ENCODE results near the gene SPAG17.
A peak's percentile ranks its signal among the peaks of the same experiment; 100 is the strongest.

Gene SPAG17

DNA sequence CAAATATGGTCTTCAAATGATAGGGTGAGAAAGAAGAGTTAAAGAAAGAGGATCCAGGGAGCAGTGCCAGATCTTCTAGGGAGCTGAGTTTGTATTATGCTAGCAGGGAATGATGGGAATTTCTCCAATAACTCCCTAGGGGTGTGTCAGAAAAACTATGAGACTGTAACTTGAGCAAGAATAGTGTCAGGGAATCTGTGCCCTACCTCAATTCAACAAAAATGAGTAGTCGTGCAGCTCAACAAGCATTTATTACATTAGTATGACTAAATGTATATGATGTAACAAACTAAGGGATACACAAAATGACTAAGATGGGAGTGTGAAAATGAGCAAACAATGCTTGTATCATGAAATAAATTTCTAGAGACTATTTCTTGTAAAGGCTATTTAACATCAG, 24.2 kb downstream of the SPAG17 start:
- no peak for DNase-seq (ENCODE audit: low read depth)

- DNase-seq (ENCODE audit: low read depth), result no peak
Observed at GRCh38 chr1:118159569-118159968, 25.5 kb downstream of the SPAG17 start.

- no peak for DNase-seq (ENCODE audit: low read depth)
Observed at GRCh38 chr1:118158924-118159323, 26.1 kb downstream of the SPAG17 start.

DNA sequence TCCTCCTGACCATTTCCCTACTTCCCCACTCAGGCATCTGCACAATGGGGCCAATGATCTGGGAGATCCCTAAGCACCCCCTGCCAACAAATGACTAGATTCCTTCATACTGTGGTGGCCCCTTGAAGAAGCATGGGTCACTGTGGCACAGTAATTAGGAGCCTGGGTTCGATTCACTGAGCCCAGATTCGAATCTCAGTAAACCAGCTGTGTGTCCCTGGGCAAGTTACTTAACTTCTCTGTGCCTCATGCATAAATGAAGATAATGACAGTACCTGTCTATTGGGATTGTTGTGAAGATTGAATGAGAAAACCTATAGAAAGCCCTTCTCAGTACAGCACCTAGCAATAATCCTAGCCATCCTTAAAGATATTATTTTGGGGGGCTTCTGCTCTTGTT, 27.5 kb downstream of the SPAG17 start:
- DNase-seq (ENCODE audit: low read depth), result no peak

DNA sequence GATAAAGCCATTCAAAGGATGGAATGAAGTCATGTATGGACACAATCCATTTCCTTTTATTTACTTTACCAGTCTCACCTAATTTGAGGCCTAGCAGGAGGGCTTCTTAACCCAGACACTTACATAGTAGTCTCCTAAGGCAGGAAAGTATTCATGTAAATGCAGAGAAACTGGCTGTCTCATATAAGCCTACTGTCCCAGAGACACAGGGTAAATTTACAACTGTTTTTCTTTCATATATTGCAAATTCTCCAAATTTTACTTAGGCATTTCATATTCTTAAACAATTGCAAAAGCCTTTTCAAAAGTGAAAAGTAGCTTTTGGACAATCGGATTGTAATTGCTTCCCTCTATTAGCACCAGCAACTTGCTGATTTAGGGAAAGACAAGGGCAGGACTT, 29.9 kb downstream of the SPAG17 start:
- no peak for DNase-seq (ENCODE audit: low read depth)

GRCh38 chr1:118154220-118154619, 30.8 kb downstream of the SPAG17 start:
- no peak for DNase-seq (ENCODE audit: low read depth)

DNA sequence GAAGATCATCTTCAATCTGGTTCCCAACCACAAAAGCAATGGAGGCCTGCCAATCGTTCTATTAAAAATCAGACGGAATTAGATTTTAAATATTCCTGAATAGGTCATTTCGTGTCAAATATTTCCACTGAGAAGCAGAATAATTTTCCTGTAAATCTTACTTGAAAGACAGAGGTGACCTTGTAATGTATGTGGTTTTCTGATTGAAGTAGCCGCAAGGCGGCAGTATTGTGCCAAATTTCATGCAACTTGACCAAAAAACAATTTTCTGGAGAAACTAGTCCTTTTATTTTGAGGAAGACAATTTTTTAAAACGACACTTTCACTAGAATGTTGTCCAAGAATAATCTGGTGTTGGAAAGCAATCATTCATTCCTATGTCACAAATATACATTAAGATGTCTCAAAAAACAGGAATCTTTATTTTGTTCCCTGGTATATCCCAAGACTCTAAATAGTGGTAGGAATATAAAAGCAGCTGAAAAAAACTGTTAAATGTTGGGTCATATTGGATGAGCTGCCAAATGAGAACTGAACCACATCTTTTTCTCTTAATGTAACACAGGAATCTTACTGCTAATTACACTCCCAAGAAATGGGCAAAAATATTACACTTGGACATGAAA, 33.6 kb downstream of the SPAG17 start:
- DNase-seq (ENCODE audit: low read depth), result no peak

- DNase-seq (ENCODE audit: low read depth), result no peak
Observed at GRCh38 chr1:118149799-118150198, 35.2 kb downstream of the SPAG17 start.

DNA sequence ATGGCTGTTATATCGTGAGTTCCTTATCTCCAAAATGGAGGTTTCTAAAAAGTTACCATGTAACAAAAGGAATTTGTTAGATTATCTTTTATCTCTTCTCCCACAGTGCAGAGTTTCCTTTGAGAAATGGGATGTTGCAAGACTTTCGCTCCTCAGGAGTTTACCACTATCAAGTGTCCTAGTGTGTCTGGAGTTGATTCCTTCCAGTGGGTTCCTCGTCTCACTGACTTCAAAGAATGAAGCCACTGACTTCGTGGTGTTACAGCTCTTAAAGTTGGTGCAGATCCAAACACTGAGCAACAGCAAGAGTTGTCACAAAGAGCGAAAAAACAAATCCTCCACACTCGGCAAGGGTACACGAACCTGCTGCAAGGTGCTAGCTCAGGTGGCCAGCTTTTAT, 37.0 kb downstream of the SPAG17 start:
- DNase-seq (ENCODE audit: low read depth), result no peak

GRCh38 chr1:118147522-118147921, 37.5 kb downstream of the SPAG17 start:
- no peak for DNase-seq (ENCODE audit: low read depth)

- DNase-seq (ENCODE audit: low read depth), result no peak
Observed at GRCh38 chr1:118145721-118146120, 39.3 kb downstream of the SPAG17 start.

DNA sequence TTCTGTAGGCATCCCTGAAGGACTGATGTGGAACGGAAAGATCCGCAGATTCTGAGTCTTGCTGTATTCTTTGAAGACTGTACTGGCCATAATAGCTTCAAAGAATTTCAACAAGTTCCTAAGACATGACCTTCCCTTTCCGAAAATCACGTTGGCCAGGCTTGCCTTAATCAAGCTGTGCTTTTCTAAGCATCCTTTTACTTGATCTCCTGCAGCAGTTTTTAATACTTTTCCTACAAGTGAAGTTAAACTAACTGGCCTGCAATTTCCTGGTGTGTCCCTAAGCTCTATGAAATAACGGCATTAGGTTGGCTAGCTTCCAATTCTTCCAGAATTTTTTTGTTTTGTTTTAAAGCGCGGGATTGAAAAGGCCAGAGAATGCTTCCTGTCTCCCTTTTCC, 40.3 kb downstream of the SPAG17 start:
- no peak for DNase-seq (ENCODE audit: low read depth)

GRCh38 chr1:118143831-118144230, 41.2 kb downstream of the SPAG17 start:
- DNase-seq (ENCODE audit: low read depth), result no peak

GRCh38 chr1:118143121-118143520, 41.9 kb downstream of the SPAG17 start:
- no peak for DNase-seq (ENCODE audit: low read depth)

DNA sequence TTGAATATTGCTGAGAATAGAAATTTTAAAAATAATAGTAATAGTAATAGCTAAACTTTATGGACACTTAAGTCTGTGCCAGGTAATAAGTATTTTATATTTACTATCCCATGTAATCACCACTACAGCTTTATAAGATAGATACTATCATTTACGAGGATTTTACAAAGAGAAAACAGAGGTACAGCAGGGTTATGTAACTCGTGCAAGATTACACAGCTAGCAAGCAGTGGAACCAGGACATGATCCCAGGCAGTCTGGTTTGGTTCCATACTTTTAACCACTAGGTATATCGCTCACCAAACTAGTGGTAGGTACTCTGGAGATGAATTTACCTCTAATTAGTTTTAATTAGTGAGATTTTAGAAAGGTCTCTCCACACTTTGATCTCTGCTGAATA, 42.5 kb downstream of the SPAG17 start:
- no peak for DNase-seq (ENCODE audit: low read depth)

- DNase-seq (ENCODE audit: low read depth), result no peak
Observed at GRCh38 chr1:118137900-118138299, 47.1 kb downstream of the SPAG17 start.

DNA sequence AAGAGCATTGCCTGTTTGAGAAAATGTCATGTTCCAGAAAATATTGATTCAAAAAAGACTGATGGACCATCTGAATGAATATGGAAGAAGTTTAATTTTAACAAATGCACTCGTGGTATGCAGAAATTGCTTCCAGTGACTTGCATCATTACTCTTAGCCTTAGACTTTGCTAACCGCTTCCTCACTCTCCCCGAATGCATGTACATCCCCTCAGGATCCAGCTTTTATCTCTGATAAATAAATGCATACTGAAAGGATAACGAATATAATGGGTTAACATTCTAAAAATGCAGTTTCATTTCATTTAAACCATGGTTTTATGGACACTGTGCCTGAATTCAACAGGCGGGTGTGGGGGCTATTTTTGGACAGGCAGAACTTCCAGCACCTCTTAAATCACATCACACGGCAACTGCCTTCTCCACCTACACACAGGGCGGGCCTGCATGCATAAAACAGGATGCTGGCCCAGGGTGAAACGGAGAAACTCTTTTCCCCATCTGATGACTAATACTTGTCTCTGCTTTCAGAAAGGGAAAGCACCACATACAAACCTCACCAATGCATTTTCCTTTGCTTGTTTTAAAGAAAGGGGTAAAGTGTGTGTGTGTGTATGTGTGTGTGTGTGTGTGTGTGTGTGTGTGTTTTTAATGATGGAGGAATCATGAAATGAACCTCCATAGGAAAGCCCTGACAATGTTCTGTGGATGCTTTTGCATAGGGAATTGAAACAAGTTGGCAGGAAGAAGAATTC, 48.7 kb downstream of the SPAG17 start:
- DNase-seq (ENCODE audit: low read depth), result peak; percentile 1

DNA sequence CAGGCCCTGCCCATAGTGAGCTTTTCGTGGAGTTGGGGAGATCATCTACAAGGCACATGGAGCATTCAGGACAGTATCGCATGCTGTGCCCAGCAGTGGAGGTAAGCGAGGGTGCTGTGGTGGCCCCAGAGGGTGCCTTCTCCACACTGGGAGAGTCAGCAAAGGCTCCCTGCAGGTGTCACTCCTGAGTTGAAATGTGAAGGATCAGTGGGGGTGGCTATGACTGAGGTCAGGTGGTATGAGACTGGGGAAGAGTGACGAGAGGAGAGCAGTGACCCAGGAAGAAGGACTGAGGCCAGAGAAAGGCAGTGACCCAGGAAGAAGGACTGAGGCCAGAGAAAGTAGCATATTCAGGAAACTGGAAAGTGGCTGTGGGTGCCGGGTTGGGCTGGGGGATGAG, 53.0 kb downstream of the SPAG17 start:
- no peak for DNase-seq (ENCODE audit: low read depth)

- DNase-seq (ENCODE audit: low read depth), result no peak
Observed at GRCh38 chr1:118128761-118129160, 56.3 kb downstream of the SPAG17 start.

DNA sequence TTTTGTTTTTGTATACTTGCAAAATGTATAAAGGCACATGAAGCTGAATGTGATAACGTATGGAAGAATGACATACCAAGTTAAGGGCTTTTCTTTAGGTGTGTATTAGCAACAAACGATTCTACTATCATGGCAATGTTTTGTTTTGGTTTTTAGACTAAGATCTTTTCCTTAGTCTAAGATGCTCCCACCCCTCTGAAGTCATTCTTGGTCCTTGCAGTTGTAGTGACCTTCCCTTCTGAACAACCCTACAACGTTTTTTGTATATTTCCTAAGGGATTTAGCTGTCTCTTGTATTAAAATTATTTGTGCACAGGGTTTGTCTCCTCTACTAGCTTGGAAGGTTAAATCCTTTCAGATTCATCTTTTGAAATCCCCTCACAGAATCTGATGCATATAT, 61.0 kb downstream of the SPAG17 start:
- DNase-seq (ENCODE audit: low read depth), result no peak

DNA sequence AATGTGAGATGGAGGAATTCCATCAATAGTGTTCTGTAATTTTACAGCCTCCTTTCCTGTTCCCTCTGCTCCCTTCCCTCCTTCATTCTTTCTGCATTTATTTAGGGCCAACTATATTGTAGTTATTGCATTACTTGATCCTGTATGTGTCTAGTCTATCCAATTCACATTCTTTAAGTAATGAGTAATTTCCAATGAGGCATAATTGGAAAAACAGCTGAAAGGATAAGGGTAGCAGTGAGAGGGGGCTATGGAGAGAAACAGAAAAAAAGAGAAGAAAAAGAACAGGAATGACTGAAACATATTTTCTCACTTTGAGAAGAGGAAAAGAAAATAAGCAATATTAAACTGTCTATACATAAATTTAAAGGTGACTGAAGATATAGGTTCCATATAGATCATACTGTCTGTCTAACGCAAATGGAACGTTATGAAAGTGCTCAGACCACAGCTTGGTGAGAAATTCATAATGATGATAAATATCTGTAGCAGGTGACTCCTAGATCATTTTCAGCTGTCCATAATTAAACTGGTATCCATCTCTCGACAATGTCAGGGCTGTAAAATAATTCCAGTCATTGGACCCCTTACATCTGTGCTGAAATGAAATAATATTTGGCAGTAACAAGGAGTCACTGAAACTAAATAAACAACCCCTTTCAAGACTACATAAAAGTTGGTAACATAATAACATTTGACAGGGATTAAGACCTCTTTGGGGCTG, 61.8 kb downstream of the SPAG17 start:
- DNase-seq (ENCODE audit: low read depth), result no peak

DNA sequence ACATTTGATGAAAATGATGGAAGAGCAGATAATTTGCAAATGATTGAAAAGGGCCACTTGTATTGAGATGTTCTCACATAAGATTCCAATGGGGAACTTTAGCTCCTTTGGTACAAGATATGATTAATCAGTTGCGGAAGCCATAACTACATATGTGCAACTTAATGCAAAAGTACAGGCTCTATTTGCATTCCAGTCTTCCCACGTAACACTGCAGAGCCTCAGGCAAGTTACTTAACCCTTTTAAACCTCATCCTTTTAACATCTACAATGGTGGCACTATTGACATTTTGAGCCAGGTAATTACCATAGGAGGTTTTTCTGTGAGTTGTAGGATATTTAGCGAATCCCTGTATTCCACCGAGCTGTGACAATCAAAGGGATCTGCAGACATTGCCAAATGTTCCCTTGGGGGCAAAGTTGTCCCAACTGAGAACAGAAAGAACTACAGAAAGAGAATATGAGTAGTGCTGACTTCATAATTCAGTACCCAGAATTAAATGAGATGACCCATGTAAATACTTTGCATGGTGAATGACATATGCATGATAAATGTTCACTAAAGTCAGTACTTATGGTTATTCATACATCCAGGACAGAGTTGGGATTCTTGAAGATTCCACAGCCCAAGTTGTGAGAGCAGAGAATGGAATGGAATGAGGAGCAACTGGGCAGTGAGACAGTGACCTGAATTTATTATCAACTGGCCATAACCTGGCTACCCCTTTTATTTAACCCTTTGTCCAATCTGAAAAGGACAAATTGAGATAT, 62.6 kb downstream of the SPAG17 start:
- no peak for DNase-seq (ENCODE audit: low read depth)
